HL-60 (cell line): Measurements from ENCODE around the gene ATP11A.

Experiments used
- GABPA ChIP-seq: IDR thresholded peaks from 2 replicates; pipeline ENCODE4 v1.6.1; 2012; ENCODE audit warnings: low read depth
- POLR2AphosphoS5 ChIP-seq: IDR thresholded peaks from 2 replicates; pipeline ENCODE4 v1.6.1; 2012; ENCODE audit warnings: low read depth
- TF ChIP-seq, protein P1 (sequence below): IDR thresholded peaks from 2 replicates; pipeline ENCODE4 v1.6.1; 2012; ENCODE audit warnings: low read depth; ENCODE audit not compliant: insufficient replicate concordance
- TF ChIP-seq, protein P2 (sequence below): IDR thresholded peaks from one replicate; pipeline ENCODE4 v1.5.1; 2011; ENCODE audit warnings: low read length, control low read depth, inconsistent platforms; ENCODE audit not compliant: insufficient read depth

DNA sequence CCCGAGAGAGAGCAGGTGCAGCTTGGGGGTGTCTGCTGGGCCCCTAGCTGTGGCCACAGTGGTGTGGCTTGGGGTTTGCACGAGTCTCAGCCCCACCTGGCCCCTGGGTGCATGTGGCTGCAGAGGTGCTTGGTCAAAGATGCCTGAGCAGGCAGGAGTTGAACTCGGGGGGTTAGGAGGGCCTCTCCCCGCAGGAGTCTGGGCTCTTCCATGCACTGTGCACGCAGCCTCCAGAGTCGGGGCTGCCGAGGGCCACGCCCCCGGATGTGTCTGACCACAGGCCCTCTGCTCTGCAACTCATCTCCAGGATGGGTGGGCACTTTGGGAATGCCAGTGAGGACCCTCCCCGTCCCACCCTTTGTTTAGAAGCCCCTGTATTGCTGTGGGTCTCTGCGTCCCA, 187.7 kb downstream of the ATP11A start:
- TF ChIP-seq, protein P1, sequence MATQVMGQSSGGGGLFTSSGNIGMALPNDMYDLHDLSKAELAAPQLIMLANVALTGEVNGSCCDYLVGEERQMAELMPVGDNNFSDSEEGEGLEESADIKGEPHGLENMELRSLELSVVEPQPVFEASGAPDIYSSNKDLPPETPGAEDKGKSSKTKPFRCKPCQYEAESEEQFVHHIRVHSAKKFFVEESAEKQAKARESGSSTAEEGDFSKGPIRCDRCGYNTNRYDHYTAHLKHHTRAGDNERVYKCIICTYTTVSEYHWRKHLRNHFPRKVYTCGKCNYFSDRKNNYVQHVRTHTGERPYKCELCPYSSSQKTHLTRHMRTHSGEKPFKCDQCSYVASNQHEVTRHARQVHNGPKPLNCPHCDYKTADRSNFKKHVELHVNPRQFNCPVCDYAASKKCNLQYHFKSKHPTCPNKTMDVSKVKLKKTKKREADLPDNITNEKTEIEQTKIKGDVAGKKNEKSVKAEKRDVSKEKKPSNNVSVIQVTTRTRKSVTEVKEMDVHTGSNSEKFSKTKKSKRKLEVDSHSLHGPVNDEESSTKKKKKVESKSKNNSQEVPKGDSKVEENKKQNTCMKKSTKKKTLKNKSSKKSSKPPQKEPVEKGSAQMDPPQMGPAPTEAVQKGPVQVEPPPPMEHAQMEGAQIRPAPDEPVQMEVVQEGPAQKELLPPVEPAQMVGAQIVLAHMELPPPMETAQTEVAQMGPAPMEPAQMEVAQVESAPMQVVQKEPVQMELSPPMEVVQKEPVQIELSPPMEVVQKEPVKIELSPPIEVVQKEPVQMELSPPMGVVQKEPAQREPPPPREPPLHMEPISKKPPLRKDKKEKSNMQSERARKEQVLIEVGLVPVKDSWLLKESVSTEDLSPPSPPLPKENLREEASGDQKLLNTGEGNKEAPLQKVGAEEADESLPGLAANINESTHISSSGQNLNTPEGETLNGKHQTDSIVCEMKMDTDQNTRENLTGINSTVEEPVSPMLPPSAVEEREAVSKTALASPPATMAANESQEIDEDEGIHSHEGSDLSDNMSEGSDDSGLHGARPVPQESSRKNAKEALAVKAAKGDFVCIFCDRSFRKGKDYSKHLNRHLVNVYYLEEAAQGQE: no peak
- TF ChIP-seq POLR2AphosphoS5 (no peak), GABPA (no peak)
- TF ChIP-seq, protein P2, sequence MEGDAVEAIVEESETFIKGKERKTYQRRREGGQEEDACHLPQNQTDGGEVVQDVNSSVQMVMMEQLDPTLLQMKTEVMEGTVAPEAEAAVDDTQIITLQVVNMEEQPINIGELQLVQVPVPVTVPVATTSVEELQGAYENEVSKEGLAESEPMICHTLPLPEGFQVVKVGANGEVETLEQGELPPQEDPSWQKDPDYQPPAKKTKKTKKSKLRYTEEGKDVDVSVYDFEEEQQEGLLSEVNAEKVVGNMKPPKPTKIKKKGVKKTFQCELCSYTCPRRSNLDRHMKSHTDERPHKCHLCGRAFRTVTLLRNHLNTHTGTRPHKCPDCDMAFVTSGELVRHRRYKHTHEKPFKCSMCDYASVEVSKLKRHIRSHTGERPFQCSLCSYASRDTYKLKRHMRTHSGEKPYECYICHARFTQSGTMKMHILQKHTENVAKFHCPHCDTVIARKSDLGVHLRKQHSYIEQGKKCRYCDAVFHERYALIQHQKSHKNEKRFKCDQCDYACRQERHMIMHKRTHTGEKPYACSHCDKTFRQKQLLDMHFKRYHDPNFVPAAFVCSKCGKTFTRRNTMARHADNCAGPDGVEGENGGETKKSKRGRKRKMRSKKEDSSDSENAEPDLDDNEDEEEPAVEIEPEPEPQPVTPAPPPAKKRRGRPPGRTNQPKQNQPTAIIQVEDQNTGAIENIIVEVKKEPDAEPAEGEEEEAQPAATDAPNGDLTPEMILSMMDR: no peak
